ENCODE data around the gene SPATA31C2. TPM values are rescaled to one million over a fixed set of nuclear protein-coding genes. Genes with fewer than 3 reads are reported as not detected.

The SPATA31C2 gene
- polyA plus RNA-seq, 2 of the 4 experiments (the other 2 are of a cell fraction) = not detected

- TF ChIP-seq BCL3 (IDR thresholded peaks at IDR 0.05) (no peak), ZNF302 (CRISPR knock-in tag; IDR thresholded peaks at IDR 0.05) (no peak), MYC (IDR thresholded peaks at IDR 0.05; ENCODE audit: borderline replicate concordance, low read length) (no peak), BHLHE40 (IDR thresholded peaks at IDR 0.05; ENCODE audit: low read depth, low read length) (no peak), EHMT2 (IDR thresholded peaks at IDR 0.05; ENCODE audit: low read depth) (no peak), REST (IDR thresholded peaks at IDR 0.05) (no peak), MAZ (IDR thresholded peaks at IDR 0.05; ENCODE audit: borderline replicate concordance, low read depth, low read length) (no peak), POLR2AphosphoS2 (conservative IDR thresholded peaks at IDR 0.05; ENCODE audit: low read length) (no peak), CEBPB (IDR thresholded peaks at IDR 0.05) (no peak), JUNB (IDR thresholded peaks at IDR 0.05) (no peak)
Measured at GRCh38 chr9:88087906-88088305, 50.4 kb downstream of the SPATA31C2 start (continued).

- no peaks in the 10 kb centered on the region; the same call in 2 of the 3 replicates for H3K9me3 ChIP-seq
- H3K4me1 ChIP-seq = peaks cover 4% of the 10 kb centered on the region; the same call in 1 of the 3 replicates
- ChIA-PET POLR2A (no interaction called here), CTCF (no interaction called here)
- no peak for FAIRE-seq
- TF ChIP-seq CBX8 (IDR thresholded peaks at IDR 0.05) = no peak
- no peak for TF ChIP-seq CHD2 (IDR thresholded peaks at IDR 0.05; ENCODE audit: low read length, partially characterized antibody)
- TF ChIP-seq FOSB (CRISPR knock-in tag; IDR thresholded peaks at IDR 0.05) = no peak
- TF ChIP-seq CTCF (IDR thresholded peaks at IDR 0.05) = no peak
- no peak for TF ChIP-seq MAFK (IDR thresholded peaks at IDR 0.05; ENCODE audit: partially characterized antibody)
- TF ChIP-seq HOXA7 (CRISPR knock-in tag; IDR thresholded peaks at IDR 0.05) = no peak
- no peak for TF ChIP-seq CBX2 (IDR thresholded peaks at IDR 0.05; ENCODE audit: borderline replicate concordance, low read depth)
- TF ChIP-seq BCL3 (IDR thresholded peaks at IDR 0.05) = no peak
- no peak for DNase-seq (ENCODE audit: low read depth in 1 of 2, low spot score in 1 of 2)
- no peak for ATAC-seq
- no peak overlapping the region for H3K27ac ChIP-seq
- H3K4me2 ChIP-seq = no peak overlapping the region
- WGBS (ENCODE audit: missing lambda C conversion rate) = 78% methylated on average over 5 of the region's 5 CpGs
- H3K4me3 ChIP-seq = no peak overlapping the region
Measured at GRCh38 chr9:88085476-88085875, 52.8 kb downstream of the SPATA31C2 start.

Measured in A549 (cell line).